Gastroesophageal sphincter (tissue), 4 donors: ENCODE results near the gene RBP3. TPM values are rescaled to one million over a fixed set of nuclear protein-coding genes. Genes with fewer than 3 reads are reported as not detected.

Experiments used
- ATAC-seq: fragments of 150-250 bp; one replicate; pipeline ENCODE4 v1.9.1; 2016; ENCODE audit warnings: mild to moderate bottlenecking, moderate library complexity
- H3K27ac ChIP-seq, 4 donors: fragments of 200-600 bp; sonication (generic) in 3 of 4; 1 replicate in 3 of 4; 2 replicates in 1 of 4; pipeline ENCODE4 v1.5.1; 2016 to 2019
- H3K27me3 ChIP-seq: fragments of 200-600 bp; sonication (generic); one replicate; pipeline ENCODE4 v1.5.1; 2019
- H3K36me3 ChIP-seq, 2 donors: fragments of 200-600 bp; sonication (generic); one replicate each; pipeline ENCODE4 v1.5.1; 2019; ENCODE audit warnings: control low read depth in 1 of 2
- H3K4me1 ChIP-seq, 3 donors: fragments of 200-600 bp; sonication (generic); 1 replicate in 2 of 3; 2 replicates in 1 of 3; pipeline ENCODE4 v1.5.1; 2016 to 2019; ENCODE audit warnings: control low read depth in 2 of 3
- H3K4me3 ChIP-seq, 2 donors: fragments of 200-600 bp; sonication (generic); one replicate each; pipeline ENCODE4 v1.5.1; 2019; ENCODE audit warnings: mild to moderate bottlenecking in 1 of 2, moderate library complexity in 1 of 2
- H3K9me3 ChIP-seq, 3 donors: fragments of 200-600 bp; sonication (generic); one replicate each; pipeline ENCODE4 v1.5.1; 2017 to 2019; ENCODE audit warnings: control low read depth in 2 of 3
- EP300 ChIP-seq: sonication (generic); formaldehyde crosslinking; IDR thresholded peaks from one replicate; pipeline ENCODE4 v1.6.1; 2017; ENCODE audit warnings: antibody characterized with exemption, mild to moderate bottlenecking
- POLR2A ChIP-seq, 2 donors: fragments of 450-650 bp; IDR thresholded peaks; one replicate each; pipeline ENCODE4 v1.6.1; 2017; ENCODE audit warnings: antibody characterized with exemption in 2 of 2, mild to moderate bottlenecking in 2 of 2, moderate library complexity in 1 of 2
- POLR2AphosphoS5 ChIP-seq: sonication (generic); formaldehyde crosslinking; IDR thresholded peaks from one replicate; pipeline ENCODE4 v1.6.1; 2017; ENCODE audit warnings: antibody characterized with exemption
- WGBS, 2 donors: methylation state at CpG; one replicate each; pipeline ENCODE4 v1.1.5; 2018; ENCODE audit warnings: low coverage in 1 of 2; 5-methylcytosine and 5-hydroxymethylcytosine counted together
- total RNA-seq, 4 donors: library from RNA; depleted of rRNA; stranded (reverse); fragments of >200 nt; gene quantifications; one replicate each; pipeline ENCODE4 v1.1.0, GENCODE V29; 2016
- TF ChIP-seq, protein P1 (sequence below), 4 experiments: fragments of 200-600 bp in 2 of 4; fragments of 450-650 bp in 2 of 4; sonication (generic) in 1 of 4; IDR thresholded peaks; one replicate each; pipeline ENCODE4 v1.5.1; 2017 to 2019; ENCODE audit warnings: antibody characterized with exemption in 4 of 4, mild to moderate bottlenecking in 2 of 4, moderate library complexity in 2 of 4

Gene RBP3
- total RNA-seq, 4 donors from 2014 or later: not detected

DNA sequence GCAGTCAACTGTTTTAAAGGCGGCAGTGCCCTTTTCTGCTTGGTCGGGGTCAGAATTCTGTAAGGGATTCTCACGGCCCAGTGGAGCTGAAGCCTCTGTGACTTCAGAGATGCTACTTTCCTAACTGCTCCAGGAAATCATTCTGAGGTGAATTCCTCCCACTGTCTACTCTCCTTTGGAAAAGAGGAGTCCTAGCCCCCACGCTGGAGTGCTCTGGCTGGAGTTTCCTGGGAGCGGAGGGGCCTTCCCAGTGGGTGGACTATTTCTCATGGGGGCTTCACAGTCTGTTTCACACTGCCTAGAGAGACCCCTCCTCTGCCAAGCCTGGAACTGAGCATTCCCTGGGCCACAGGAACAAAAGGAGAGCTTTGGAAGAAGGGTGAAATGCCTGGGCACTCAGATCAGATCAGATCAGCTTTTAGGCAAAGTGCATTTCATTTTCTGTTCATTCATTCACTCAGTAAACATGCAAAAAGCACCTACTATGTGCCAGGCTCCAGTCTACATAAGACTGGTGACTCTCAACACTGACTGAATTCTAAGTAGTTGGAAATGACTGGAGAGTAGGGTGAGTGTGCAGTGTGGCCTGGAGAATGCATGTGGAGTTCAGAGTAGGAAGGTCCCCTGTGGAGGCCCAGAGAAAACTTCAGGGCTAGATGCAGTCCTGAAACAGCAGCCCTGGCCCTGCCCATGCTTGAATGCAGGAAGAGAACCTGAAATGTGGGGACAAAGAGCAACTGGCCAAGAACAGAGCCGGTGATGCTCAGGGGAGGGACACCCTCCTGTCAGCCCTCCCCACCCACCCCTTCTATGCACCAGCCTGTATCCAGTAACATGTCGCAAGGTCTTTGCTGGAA, 23.7 kb downstream of the RBP3 start:
- Histone ChIP-seq H3K4me3 (no peak overlapping the region), H3K36me3 (no peaks in the 10 kb centered on the region), H3K9me3 (no peaks in the 10 kb centered on the region), H3K27ac (no peak overlapping the region), H3K4me1 (peaks cover 0 to 12% (median 7%) of the 10 kb centered on the region in 3 donors), H3K27me3 (no peaks in the 10 kb centered on the region)
- WGBS, 2 donors: 82 to 85% methylated on average over 4 of the region's 7 CpGs
- TF ChIP-seq EP300 (no peak), POLR2AphosphoS5 (no peak), POLR2A (IDR thresholded peaks at IDR 0.05) (no peak)
- TF ChIP-seq, protein P1, sequence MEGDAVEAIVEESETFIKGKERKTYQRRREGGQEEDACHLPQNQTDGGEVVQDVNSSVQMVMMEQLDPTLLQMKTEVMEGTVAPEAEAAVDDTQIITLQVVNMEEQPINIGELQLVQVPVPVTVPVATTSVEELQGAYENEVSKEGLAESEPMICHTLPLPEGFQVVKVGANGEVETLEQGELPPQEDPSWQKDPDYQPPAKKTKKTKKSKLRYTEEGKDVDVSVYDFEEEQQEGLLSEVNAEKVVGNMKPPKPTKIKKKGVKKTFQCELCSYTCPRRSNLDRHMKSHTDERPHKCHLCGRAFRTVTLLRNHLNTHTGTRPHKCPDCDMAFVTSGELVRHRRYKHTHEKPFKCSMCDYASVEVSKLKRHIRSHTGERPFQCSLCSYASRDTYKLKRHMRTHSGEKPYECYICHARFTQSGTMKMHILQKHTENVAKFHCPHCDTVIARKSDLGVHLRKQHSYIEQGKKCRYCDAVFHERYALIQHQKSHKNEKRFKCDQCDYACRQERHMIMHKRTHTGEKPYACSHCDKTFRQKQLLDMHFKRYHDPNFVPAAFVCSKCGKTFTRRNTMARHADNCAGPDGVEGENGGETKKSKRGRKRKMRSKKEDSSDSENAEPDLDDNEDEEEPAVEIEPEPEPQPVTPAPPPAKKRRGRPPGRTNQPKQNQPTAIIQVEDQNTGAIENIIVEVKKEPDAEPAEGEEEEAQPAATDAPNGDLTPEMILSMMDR (IDR thresholded peaks at IDR 0.05): no peak
- ATAC-seq: no peak

DNA sequence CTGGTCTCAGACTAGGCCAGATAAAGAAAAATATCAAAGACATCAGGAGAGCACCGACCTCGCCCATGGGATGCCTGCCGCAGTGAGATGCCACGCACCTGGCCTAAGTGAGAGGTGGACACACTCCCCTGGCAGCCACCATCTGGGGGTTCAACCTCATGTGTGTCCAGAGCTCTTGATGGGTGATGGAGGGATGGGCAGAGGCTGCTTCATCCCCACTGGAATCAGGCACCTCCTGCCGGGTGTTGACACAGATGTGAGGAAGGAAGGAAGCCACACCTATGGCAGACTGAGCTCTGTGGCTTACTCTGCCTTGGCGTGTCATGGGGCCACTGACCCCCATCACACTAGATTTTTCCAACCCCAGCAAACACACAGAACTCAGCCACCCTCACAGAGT, 24.6 kb downstream of the RBP3 start:
- ATAC-seq: no peak
- no peaks in the 10 kb centered on the region for H3K9me3 ChIP-seq
- no peaks in the 10 kb centered on the region for H3K36me3 ChIP-seq
- no peak for TF ChIP-seq EP300
- no peak for TF ChIP-seq POLR2AphosphoS5
- TF ChIP-seq, protein P1 (IDR thresholded peaks at IDR 0.05): no peak
- no peak for TF ChIP-seq POLR2A (IDR thresholded peaks at IDR 0.05)
- H3K4me3 ChIP-seq: no peak overlapping the region
- WGBS, 2 donors: 83 to 96% methylated on average over 1 to 4 of the region's 6 CpGs
- peaks cover 0 to 12% (median 7%) of the 10 kb centered on the region in 3 donors for H3K4me1 ChIP-seq
- H3K27ac ChIP-seq: no peak overlapping the region
- peaks cover 4% of the 10 kb centered on the region for H3K27me3 ChIP-seq

DNA sequence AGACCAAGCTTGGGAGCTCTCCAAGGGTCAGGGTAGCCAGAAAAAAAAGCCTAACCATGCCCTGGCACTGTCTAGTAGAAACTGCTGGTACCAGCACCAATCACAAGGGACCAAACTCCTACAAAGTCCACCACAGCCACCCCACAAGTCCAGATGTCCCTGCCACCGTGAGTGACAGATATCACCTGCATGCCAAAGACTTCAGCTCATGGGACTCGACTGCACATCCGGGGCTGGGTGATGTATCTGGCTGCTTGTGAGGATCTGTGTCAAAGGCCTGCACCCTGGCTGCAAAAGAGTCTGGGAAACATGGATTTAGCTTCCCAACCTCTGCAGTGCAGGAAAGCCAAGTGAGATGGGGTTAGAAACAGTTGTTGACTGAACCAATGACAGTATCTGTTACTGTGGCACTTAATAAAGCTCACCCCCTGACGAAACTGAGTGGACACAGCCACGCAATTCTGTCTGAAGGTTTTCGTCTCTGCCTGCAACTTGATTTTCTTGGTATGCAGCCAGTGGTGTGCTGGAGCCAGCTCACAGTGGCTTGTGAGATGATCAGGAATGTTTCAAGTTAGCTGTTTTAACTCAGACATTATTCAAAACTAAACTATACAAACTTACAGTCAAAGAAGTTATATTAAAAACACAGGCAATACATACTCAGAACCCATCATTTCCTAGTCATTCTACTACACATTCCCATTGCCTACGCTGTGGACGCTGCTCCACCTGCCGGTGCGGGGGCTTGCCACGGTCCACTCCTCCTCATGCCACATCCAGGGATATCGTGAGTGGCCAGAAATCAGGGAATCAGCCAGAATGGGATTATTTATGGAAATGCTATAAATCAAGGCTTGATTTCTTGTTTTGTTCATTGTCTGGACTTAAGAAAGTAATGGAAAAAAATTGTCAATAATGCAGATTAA, 26.7 kb downstream of the RBP3 start:
- 32% methylated on average over 6 to 7 of the region's 12 CpGs for WGBS, 2 donors
- Histone ChIP-seq H3K27me3 (peaks cover 23% of the 10 kb centered on the region), H3K4me3 (no peak overlapping the region), H3K9me3 (no peaks in the 10 kb centered on the region), H3K27ac (no peak overlapping the region), H3K36me3 (no peaks in the 10 kb centered on the region), H3K4me1 (peaks cover 0 to 12% (median 7%) of the 10 kb centered on the region in 3 donors)
- ATAC-seq: peak; percentile 26
- TF ChIP-seq, protein P1 (IDR thresholded peaks at IDR 0.05): peak in 1 of 4 experiments; percentile 31
- no peak for TF ChIP-seq POLR2AphosphoS5

DNA sequence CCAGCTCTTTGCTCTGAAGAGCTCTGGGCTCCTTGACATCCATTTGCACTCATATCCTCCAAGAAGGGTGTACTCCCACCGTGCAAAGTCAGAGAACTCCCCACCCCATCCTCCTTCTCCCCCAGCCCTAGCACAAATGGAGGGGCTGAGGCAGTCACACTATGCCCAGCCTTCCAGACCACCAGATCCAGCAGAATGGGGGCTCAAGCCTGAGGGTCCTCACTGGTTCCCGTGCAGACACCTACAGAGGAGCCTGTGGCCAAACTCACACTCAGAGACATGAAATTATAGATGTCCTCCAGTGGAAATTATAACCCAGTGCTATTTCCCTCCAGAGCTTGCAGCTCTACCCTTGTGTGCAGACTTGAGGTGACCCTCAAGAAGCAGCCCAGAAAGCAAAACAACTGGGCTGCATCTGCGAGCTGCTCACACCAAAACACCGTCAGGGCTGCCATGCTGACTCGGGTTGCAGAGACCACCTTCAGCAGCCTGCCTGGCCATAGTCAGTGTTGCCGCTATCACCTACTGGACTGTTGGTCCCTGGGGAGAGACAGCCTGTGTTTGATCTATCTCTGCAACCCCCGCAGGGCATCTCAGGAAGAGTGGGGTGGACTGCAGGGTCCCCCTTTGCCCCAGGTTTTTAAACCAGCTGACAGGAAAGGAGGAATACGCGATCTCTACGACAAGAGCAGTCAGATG, 28.5 kb downstream of the RBP3 start:
- Histone ChIP-seq H3K36me3 (no peaks in the 10 kb centered on the region), H3K4me1 (peaks cover 0 to 12% (median 7%) of the 10 kb centered on the region in 3 donors), H3K27me3 (peaks cover 39% of the 10 kb centered on the region), H3K4me3 (no peak overlapping the region), H3K27ac (no peak overlapping the region), H3K9me3 (no peaks in the 10 kb centered on the region)
- no peak for ATAC-seq
- TF ChIP-seq EP300 (no peak), POLR2A (IDR thresholded peaks at IDR 0.05) (no peak), POLR2AphosphoS5 (no peak)
- WGBS, 2 donors: 79 to 81% methylated on average over 4 to 6 of the region's 10 CpGs

DNA sequence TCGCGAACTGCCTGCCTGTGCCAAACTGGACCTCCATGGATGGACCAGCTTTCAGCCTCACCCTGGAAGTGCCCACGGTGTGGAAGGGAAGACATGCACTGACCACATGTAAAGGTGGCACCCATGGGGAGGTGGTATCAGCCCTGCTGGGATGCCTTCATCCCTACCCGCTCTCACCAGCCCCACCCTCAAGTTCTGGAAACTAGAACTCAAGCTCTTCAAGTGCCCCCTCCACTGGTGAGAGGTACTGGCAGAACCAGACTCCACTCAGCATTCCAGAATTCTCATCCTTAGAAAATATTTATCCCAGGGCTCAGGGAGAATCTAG, 30.0 kb downstream of the RBP3 start:
- no peak overlapping the region for H3K27ac ChIP-seq
- no peaks in the 10 kb centered on the region for H3K36me3 ChIP-seq
- H3K27me3 ChIP-seq: peaks cover 40% of the 10 kb centered on the region
- no peaks in the 10 kb centered on the region for H3K9me3 ChIP-seq
- peaks cover 0 to 12% (median 7%) of the 10 kb centered on the region in 3 donors for H3K4me1 ChIP-seq
- WGBS, 2 donors: 100% methylated on average over 1 of the region's 4 CpGs; no CpG with 5 or more reads in 1 of the 2 donors
- ATAC-seq: no peak
- TF ChIP-seq, protein P1 (IDR thresholded peaks at IDR 0.05): no peak
- no peak for TF ChIP-seq POLR2A (IDR thresholded peaks at IDR 0.05)
- TF ChIP-seq EP300: no peak
- no peak for TF ChIP-seq POLR2AphosphoS5
- no peak overlapping the region for H3K4me3 ChIP-seq
